Suprapubic skin (tissue), 3 donors: ENCODE measurements around the gene ZCCHC24.

ENCODE experiments used
- EP300 ChIP-seq: sonication (generic); formaldehyde crosslinking; IDR thresholded peaks from one replicate; pipeline ENCODE4 v1.6.1; 2017; ENCODE audit warnings: antibody characterized with exemption
- TF ChIP-seq, protein P1 (sequence below), 2 donors: fragments of 200-600 bp in 1 of 2; fragments of 450-650 bp in 1 of 2; sonication (generic) in 1 of 2; IDR thresholded peaks; one replicate each; pipeline ENCODE4 v1.5.1; 2016 to 2019; ENCODE audit warnings: antibody characterized with exemption in 2 of 2, mild to moderate bottlenecking in 1 of 2, moderate library complexity in 1 of 2

DNA sequence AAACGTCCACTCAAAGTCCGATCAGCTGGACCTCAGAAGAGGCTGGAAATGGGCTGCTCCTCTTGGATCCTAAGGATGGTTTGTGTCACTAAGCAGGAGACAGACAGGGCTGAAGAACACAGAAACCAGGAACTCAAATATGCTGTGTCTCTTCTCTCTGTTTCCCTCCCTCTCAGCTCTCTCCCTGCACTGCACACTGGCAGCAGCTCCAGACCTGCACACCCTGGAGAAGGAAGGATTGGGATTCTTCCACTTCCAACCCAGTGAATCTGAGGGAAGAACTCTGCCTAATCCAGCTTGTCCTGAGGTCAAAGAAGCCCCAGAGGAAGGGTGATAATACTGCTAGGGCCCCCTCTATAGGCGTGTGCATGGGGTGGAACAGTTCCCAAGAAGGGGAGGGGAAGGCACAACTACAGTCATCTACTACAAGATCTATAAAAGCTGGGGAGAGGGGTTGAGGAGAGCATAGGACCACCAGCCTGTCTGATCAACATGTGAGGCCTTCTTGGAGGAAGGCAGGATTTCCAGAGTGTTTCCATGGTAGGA lies 22.7 kb upstream of the ZCCHC24 start:
- TF ChIP-seq, protein P1, sequence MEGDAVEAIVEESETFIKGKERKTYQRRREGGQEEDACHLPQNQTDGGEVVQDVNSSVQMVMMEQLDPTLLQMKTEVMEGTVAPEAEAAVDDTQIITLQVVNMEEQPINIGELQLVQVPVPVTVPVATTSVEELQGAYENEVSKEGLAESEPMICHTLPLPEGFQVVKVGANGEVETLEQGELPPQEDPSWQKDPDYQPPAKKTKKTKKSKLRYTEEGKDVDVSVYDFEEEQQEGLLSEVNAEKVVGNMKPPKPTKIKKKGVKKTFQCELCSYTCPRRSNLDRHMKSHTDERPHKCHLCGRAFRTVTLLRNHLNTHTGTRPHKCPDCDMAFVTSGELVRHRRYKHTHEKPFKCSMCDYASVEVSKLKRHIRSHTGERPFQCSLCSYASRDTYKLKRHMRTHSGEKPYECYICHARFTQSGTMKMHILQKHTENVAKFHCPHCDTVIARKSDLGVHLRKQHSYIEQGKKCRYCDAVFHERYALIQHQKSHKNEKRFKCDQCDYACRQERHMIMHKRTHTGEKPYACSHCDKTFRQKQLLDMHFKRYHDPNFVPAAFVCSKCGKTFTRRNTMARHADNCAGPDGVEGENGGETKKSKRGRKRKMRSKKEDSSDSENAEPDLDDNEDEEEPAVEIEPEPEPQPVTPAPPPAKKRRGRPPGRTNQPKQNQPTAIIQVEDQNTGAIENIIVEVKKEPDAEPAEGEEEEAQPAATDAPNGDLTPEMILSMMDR (IDR thresholded peaks at IDR 0.05), result no peak
- no peak for TF ChIP-seq EP300
